ENCODE data around the gene PRKAR2A.
"Not testable (repeated sequence)": the region's sequence is repeated elsewhere in the genome, so short reads cannot be mapped to it uniquely, and the experiment has no call there.

The PRKAR2A gene

GRCh38 chr3:48835650-48836366 is 11.9 kb downstream of the PRKAR2A start:
- no peak for DNase-seq (ENCODE audit: low read depth in 2 of 2)

- DNase-seq (ENCODE audit: low read depth in 2 of 2) = no peak
Measured at GRCh38 chr3:48832684-48833083, 15.0 kb downstream of the PRKAR2A start.

GRCh38 chr3:48830715-48831114 is 17.0 kb downstream of the PRKAR2A start:
- no peak for DNase-seq (ENCODE audit: low read depth in 2 of 2)

GRCh38 chr3:48829525-48829924 is 18.1 kb downstream of the PRKAR2A start:
- DNase-seq (ENCODE audit: low read depth in 2 of 2) = not testable (repeated sequence)

- not testable (repeated sequence) for DNase-seq (ENCODE audit: low read depth in 2 of 2)
Measured at GRCh38 chr3:48827874-48828273, 19.8 kb downstream of the PRKAR2A start.

GRCh38 chr3:48826451-48826850 is 21.2 kb downstream of the PRKAR2A start:
- peak; percentile 91 for DNase-seq (ENCODE audit: low read depth in 2 of 2)

- peak; percentile 14 to 25 for DNase-seq (ENCODE audit: low read depth in 2 of 2)
Measured at GRCh38 chr3:48820612-48821324, 26.9 kb downstream of the PRKAR2A start.

GRCh38 chr3:48819234-48820221 is 28.1 kb downstream of the PRKAR2A start:
- DNase-seq (ENCODE audit: low read depth in 2 of 2) = no peak

- DNase-seq (ENCODE audit: low read depth in 2 of 2) = no peak
Measured at GRCh38 chr3:48811524-48811923, 36.1 kb downstream of the PRKAR2A start.

GRCh38 chr3:48804930-48805329 is 42.7 kb downstream of the PRKAR2A start:
- DNase-seq (ENCODE audit: low read depth in 2 of 2) = no peak

GRCh38 chr3:48800831-48801230 is 46.8 kb downstream of the PRKAR2A start:
- DNase-seq (ENCODE audit: low read depth in 2 of 2) = not testable (repeated sequence)

GRCh38 chr3:48798998-48799397 is 48.7 kb downstream of the PRKAR2A start:
- DNase-seq (ENCODE audit: low read depth in 2 of 2) = no peak

GRCh38 chr3:48797626-48798025 is 50.0 kb downstream of the PRKAR2A start:
- no peak for DNase-seq (ENCODE audit: low read depth in 2 of 2)

GRCh38 chr3:48795997-48796732 is 51.5 kb downstream of the PRKAR2A start:
- DNase-seq (ENCODE audit: low read depth in 2 of 2) = no peak

GRCh38 chr3:48793484-48793883 is 54.2 kb downstream of the PRKAR2A start:
- not testable (repeated sequence) for DNase-seq (ENCODE audit: low read depth in 2 of 2)

- DNase-seq (ENCODE audit: low read depth in 2 of 2) = no peak
Measured at GRCh38 chr3:48789665-48790064, 58.0 kb downstream of the PRKAR2A start.

GRCh38 chr3:48788544-48789162 is 59.0 kb downstream of the PRKAR2A start:
- DNase-seq (ENCODE audit: low read depth in 2 of 2) = no peak

- DNase-seq (ENCODE audit: low read depth in 2 of 2) = peak; percentile 23 to 26
Measured at GRCh38 chr3:48784426-48785120, 63.1 kb downstream of the PRKAR2A start.

- DNase-seq (ENCODE audit: low read depth in 2 of 2) = no peak
Measured at GRCh38 chr3:48783304-48783703, 64.4 kb downstream of the PRKAR2A start.

- no peak for DNase-seq (ENCODE audit: low read depth in 2 of 2)
Measured at GRCh38 chr3:48782046-48782445, 65.6 kb downstream of the PRKAR2A start.
